Lung (tissue), 12 donors: ENCODE results near the gene LILRA2. TPM values are rescaled to one million over a fixed set of nuclear protein-coding genes. Genes with fewer than 3 reads are reported as not detected.

Experiments used
- ATAC-seq: fragments of 200-7000 bp; cut with Tn5 transposase; one replicate; pipeline ENCODE4 v1.9.1; 2020; ENCODE audit warnings: moderate number of reproducible peaks; ENCODE audit not compliant: insufficient read depth, low FRiP score
- DNase-seq, 3 donors: peaks; one replicate each; pipeline ENCODE4 v3.0.0-alpha.2; 2013 to 2017
- H3K27ac ChIP-seq, 2 donors: one replicate each; pipeline ENCODE4 v1.5.1; 2013; ENCODE audit warnings: mild to moderate bottlenecking in 2 of 2, moderate library complexity in 2 of 2, control low read depth in 1 of 2, inconsistent platforms in 1 of 2, low read depth in 1 of 2, low read length in 1 of 2
- H3K27me3 ChIP-seq, 3 donors: one replicate each; pipeline ENCODE4 v1.5.1; 2013; ENCODE audit warnings: low read length in 2 of 3; ENCODE audit not compliant: control insufficient read depth in 3 of 3, insufficient read depth in 3 of 3
- H3K36me3 ChIP-seq, 4 donors: one replicate each; pipeline ENCODE4 v1.5.1; 2013; ENCODE audit warnings: low read length in 4 of 4, mild to moderate bottlenecking in 1 of 4, moderate library complexity in 1 of 4; ENCODE audit not compliant: control insufficient read depth in 4 of 4, insufficient read depth in 4 of 4
- H3K4me1 ChIP-seq, 5 donors: one replicate each; pipeline ENCODE4 v1.5.1; 2013; ENCODE audit warnings: low read length in 5 of 5, mild to moderate bottlenecking in 2 of 5, moderate library complexity in 1 of 5; ENCODE audit not compliant: control insufficient read depth in 5 of 5, insufficient read depth in 5 of 5
- H3K4me3 ChIP-seq: one replicate; pipeline ENCODE4 v1.5.1; 2013; ENCODE audit warnings: mild to moderate bottlenecking, control low read depth, moderate library complexity
- H3K9ac ChIP-seq, 2 donors: one replicate each; pipeline ENCODE4 v1.5.1; 2013; ENCODE audit warnings: low read length in 2 of 2, control low read depth in 1 of 2; ENCODE audit not compliant: insufficient read depth in 1 of 2
- H3K9me3 ChIP-seq, 4 donors: one replicate each; pipeline ENCODE4 v1.5.1; 2013; ENCODE audit warnings: low read length in 3 of 4, mild to moderate bottlenecking in 1 of 4, moderate library complexity in 1 of 4; ENCODE audit not compliant: control insufficient read depth in 4 of 4, insufficient read depth in 3 of 4
- whole genome bisulfite sequencing, 2 donors: extraction: QIAGEN DNeasy Blood & Tissue Kit; methylation state at CpG; one replicate each; pipeline ENCODE4 v1.1.7; 2013; 5-methylcytosine and 5-hydroxymethylcytosine counted together
- polyA plus RNA-seq, 2 donors: library from polyadenylated mRNA; stranded (reverse); fragments of 200-250 nt; gene quantifications; one replicate each; pipeline ENCODE4 v1.2.1, GENCODE V29; 2013
- total RNA-seq, 2 donors: library from RNA; depleted of rRNA in 1 of 2; stranded (reverse); fragments of >200 nt in 1 of 2; gene quantifications; one replicate each; pipeline ENCODE4 v1.2.1, GENCODE V29; 2014 to 2021
- TF ChIP-seq, protein P1 (sequence below): IDR thresholded peaks from 2 replicates; pipeline ENCODE4 v1.5.1; 2012; ENCODE audit warnings: mild to moderate bottlenecking; ENCODE audit errors: control extremely low read depth, extremely low read depth
- donor health status: control.
- donor health status: control.
- donor health status: Bipolar disorder and iron deficiency.
- donor health status: healthy.
- donor health status: DM: yes; HTN: yes; CAD: no.

LILRA2 gene
- total and polyA plus RNA-seq, 4 donors, result 1.2 to 51.6 (median 9.0) TPM

DNA sequence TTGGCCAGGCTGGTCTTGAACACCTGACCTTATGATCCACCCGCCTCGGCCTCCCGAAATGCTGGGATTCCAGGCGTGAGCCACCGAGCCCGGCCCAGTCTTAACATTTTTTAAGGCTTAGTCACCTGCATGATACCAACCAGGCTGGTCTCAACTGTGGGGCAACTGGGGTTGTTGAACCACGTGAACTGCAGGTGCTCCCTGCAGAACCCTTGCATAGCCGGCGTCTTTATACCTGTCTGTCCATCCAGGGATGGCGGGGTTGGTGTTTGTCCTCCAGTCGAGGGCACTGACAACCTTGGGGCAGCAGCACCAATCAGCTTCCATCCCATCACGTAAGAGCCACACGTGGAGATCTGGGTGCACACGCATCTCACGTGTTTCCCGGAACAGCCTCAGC, 24.8 kb upstream of the LILRA2 start:
- DNase-seq, result no peak
- 87 to 88% methylated on average over 16 of the region's 16 CpGs for WGBS, 2 donors

DNA sequence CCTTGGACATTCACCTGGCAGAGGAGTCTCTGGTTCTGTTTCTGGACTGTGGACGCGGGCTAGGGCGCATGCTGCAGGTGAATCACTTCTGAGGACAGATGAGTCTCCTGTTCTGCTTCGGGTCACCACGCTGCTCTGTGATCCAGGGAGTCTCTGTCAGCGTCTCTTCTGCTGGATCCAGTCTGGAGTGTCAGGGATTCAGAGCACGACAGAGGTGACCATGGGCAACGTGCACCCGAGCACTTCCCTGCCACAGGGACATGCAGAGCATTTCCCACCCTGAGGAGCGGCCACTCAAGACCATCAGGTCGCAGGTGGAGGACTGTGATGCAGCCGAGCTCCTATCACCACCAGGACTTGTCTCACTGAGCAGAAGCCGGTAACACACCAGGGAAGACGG, 24.4 kb upstream of the LILRA2 start:
- Histone ChIP-seq H3K9me3 (peaks cover 0 to 2% (median 0%) of the 10 kb centered on the region in 4 donors), H3K27ac (no peak overlapping the region), H3K4me3 (no peak overlapping the region), H3K27me3 (no peaks in the 10 kb centered on the region), H3K9ac (no peak overlapping the region), H3K36me3 (no peaks in the 10 kb centered on the region), H3K4me1 (no peaks in the 10 kb centered on the region)
- ATAC-seq (no peak), DNase-seq (no peak)
- WGBS, 2 donors, result 79 to 82% methylated on average over 14 of the region's 14 CpGs
- TF ChIP-seq, protein P1, sequence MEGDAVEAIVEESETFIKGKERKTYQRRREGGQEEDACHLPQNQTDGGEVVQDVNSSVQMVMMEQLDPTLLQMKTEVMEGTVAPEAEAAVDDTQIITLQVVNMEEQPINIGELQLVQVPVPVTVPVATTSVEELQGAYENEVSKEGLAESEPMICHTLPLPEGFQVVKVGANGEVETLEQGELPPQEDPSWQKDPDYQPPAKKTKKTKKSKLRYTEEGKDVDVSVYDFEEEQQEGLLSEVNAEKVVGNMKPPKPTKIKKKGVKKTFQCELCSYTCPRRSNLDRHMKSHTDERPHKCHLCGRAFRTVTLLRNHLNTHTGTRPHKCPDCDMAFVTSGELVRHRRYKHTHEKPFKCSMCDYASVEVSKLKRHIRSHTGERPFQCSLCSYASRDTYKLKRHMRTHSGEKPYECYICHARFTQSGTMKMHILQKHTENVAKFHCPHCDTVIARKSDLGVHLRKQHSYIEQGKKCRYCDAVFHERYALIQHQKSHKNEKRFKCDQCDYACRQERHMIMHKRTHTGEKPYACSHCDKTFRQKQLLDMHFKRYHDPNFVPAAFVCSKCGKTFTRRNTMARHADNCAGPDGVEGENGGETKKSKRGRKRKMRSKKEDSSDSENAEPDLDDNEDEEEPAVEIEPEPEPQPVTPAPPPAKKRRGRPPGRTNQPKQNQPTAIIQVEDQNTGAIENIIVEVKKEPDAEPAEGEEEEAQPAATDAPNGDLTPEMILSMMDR, result no peak

More for the DNA sequence above, 24.8 kb upstream of the LILRA2 start:
- ATAC-seq, result no peak
- no peak overlapping the region for H3K27ac ChIP-seq
- no peak overlapping the region for H3K9ac ChIP-seq
- H3K4me3 ChIP-seq, result no peak overlapping the region
- no peaks in the 10 kb centered on the region for H3K27me3 ChIP-seq
- H3K9me3 ChIP-seq, result peaks cover 0 to 2% (median 0%) of the 10 kb centered on the region in 4 donors
- TF ChIP-seq, protein P1, result no peak
- H3K36me3 ChIP-seq, result no peaks in the 10 kb centered on the region
- H3K4me1 ChIP-seq, result no peaks in the 10 kb centered on the region

DNA sequence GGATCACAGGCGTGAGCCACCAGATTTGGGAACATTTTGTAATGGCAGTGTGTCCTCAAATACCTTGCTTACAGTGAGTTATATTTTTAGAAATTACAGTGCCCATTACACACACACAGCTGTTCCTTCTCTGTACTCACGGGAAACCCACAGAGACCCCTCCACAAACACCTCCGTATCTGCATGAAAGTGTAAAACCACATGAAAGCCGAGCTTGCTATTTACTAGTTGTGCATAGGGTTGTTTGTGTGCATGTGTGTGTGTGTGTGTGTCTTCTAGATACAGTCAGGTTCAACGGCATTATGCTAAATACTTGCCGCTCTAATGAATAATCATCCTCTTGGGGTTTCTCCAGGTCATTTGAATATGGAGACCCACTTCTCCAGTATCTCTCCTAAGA, 22.3 kb upstream of the LILRA2 start:
- H3K9ac ChIP-seq, result no peak overlapping the region
- peaks cover 0 to 4% (median 0%) of the 10 kb centered on the region in 4 donors for H3K9me3 ChIP-seq
- 75 to 78% methylated on average over 6 of the region's 6 CpGs for WGBS, 2 donors
- TF ChIP-seq, protein P1, result no peak
- no peaks in the 10 kb centered on the region for H3K36me3 ChIP-seq
- ATAC-seq (no peak), DNase-seq (no peak)
- H3K4me3 ChIP-seq, result no peak overlapping the region
- no peak overlapping the region for H3K27ac ChIP-seq
- no peaks in the 10 kb centered on the region for H3K27me3 ChIP-seq
- no peaks in the 10 kb centered on the region for H3K4me1 ChIP-seq
